Esophagus muscularis mucosa (tissue), 3 donors: ENCODE results near the gene ARHGEF2.

Experiments
- POLR2A ChIP-seq: fragments of 450-650 bp; IDR thresholded peaks from one replicate; pipeline ENCODE4 v1.6.1; 2017; ENCODE audit warnings: antibody characterized with exemption, moderate library complexity, mild to moderate bottlenecking, low read depth
- POLR2AphosphoS5 ChIP-seq, 2 donors: sonication (generic); formaldehyde crosslinking; IDR thresholded peaks; one replicate each; pipeline ENCODE4 v1.6.1; 2017; ENCODE audit warnings: antibody characterized with exemption in 2 of 2
- TF ChIP-seq, protein P1 (sequence below), 3 experiments: fragments of 200-600 bp in 2 of 3; fragments of 450-650 bp in 1 of 3; sonication (generic) in 2 of 3; IDR thresholded peaks; one replicate each; pipeline ENCODE4 v1.5.1; 2017 to 2019; ENCODE audit warnings: antibody characterized with exemption in 3 of 3, mild to moderate bottlenecking in 2 of 3, moderate library complexity in 1 of 3

DNA sequence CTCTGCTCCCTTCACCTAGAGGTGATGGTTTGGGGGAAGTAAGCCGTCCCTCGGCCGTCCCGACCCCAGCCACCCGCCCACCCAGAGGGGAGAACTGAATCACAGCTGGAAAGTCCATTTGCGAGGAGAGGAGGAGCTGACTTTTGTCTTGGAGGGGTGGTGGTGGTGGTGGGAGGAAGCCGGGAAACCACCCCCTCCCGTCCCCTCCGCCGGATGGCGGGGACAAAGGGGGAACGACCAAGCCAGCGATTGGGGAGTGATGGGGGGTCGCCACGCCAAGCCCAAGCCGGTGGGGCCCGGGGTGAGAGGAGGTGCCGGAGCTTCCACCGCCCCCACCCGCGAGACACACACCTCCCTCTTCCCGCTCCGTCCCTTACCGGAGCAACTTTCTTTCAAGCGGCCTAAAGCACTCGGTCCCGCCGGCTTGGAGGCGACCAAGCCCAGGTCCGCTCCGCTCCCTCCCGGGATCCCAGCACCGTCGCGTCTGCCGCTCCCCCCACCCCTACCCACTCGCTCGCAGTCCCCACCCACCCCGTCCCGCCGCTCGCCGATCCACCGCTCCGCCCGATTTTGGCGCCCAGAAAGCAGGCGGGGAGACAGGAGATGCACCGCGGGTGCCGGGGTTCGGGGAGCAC lies 540 bp downstream of the ARHGEF2 start:
- TF ChIP-seq POLR2AphosphoS5 (IDR thresholded peaks at IDR 0.05) (no peak), POLR2A (no peak)
- TF ChIP-seq, protein P1, sequence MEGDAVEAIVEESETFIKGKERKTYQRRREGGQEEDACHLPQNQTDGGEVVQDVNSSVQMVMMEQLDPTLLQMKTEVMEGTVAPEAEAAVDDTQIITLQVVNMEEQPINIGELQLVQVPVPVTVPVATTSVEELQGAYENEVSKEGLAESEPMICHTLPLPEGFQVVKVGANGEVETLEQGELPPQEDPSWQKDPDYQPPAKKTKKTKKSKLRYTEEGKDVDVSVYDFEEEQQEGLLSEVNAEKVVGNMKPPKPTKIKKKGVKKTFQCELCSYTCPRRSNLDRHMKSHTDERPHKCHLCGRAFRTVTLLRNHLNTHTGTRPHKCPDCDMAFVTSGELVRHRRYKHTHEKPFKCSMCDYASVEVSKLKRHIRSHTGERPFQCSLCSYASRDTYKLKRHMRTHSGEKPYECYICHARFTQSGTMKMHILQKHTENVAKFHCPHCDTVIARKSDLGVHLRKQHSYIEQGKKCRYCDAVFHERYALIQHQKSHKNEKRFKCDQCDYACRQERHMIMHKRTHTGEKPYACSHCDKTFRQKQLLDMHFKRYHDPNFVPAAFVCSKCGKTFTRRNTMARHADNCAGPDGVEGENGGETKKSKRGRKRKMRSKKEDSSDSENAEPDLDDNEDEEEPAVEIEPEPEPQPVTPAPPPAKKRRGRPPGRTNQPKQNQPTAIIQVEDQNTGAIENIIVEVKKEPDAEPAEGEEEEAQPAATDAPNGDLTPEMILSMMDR (IDR thresholded peaks at IDR 0.05): no peak
